NCI-H146 treated with DMSO at 0.1 percent for 48 hours (cell line): ENCODE data around the gene SLC6A11.

ENCODE experiments used
- DNase-seq: peaks from one replicate; lab custom pipeline; 2025; ENCODE audit not compliant: unreplicated experiment; lab: John Stamatoyannopoulos, UW

SLC6A11 gene

GRCh38 chr3:10816019-10816862, at the start of gene SLC6A11:
SLC6A11 (plus strand) TSS chr3:10816228; CDS start chr3:10816266, 38 bp downstream.
- DNase-seq = no peak

- DNase-seq = no peak
Observed at GRCh38 chr3:10768708-10769394, 47.2 kb upstream of the SLC6A11 start.

GRCh38 chr3:10770547-10770946, 45.5 kb upstream of the SLC6A11 start:
- no peak for DNase-seq

- no peak for DNase-seq
Observed at GRCh38 chr3:10770981-10771380, 45.0 kb upstream of the SLC6A11 start.

GRCh38 chr3:10771486-10772270, 44.4 kb upstream of the SLC6A11 start:
- no peak for DNase-seq

GRCh38 chr3:10772271-10773161, 43.5 kb upstream of the SLC6A11 start:
- no peak for DNase-seq

- no peak for DNase-seq
Observed at GRCh38 chr3:10774129-10774670, 41.8 kb upstream of the SLC6A11 start.

- no peak for DNase-seq
Observed at GRCh38 chr3:10774825-10775224, 41.2 kb upstream of the SLC6A11 start.

GRCh38 chr3:10775259-10775658, 40.8 kb upstream of the SLC6A11 start:
- DNase-seq = no peak

- no peak for DNase-seq
Observed at GRCh38 chr3:10775828-10776227, 40.2 kb upstream of the SLC6A11 start.

GRCh38 chr3:10777627-10778026, 38.4 kb upstream of the SLC6A11 start:
- no peak for DNase-seq

GRCh38 chr3:10778492-10779292, 37.3 kb upstream of the SLC6A11 start:
- no peak for DNase-seq

GRCh38 chr3:10779293-10779805, 36.7 kb upstream of the SLC6A11 start:
- DNase-seq = no peak

GRCh38 chr3:10780243-10780642, 35.8 kb upstream of the SLC6A11 start:
- no peak for DNase-seq

- DNase-seq = no peak
Observed at GRCh38 chr3:10780922-10781321, 35.1 kb upstream of the SLC6A11 start.

- DNase-seq = no peak
Observed at GRCh38 chr3:10781981-10782380, 34.0 kb upstream of the SLC6A11 start.

GRCh38 chr3:10783360-10784351, 32.4 kb upstream of the SLC6A11 start:
- no peak for DNase-seq

GRCh38 chr3:10786640-10787039, 29.4 kb upstream of the SLC6A11 start:
- no peak for DNase-seq
